OCI-LY1 (cell line): ENCODE data around the gene ALKBH2.

Experiments used
- CTCF ChIP-seq: fragments of 200-600 bp; sonication (generic), shearing (Covaris generic); IDR thresholded peaks from 2 replicates; pipeline ENCODE4 v1.5.1; 2017; ENCODE audit warnings: mild to moderate bottlenecking, antibody characterized with exemption, low read length, moderate library complexity, mixed read lengths
- EZH2 ChIP-seq: fragments of 200-600 bp; sonication (generic), shearing (Covaris generic); IDR thresholded peaks from 2 replicates; pipeline ENCODE4 v1.8.0; 2017; ENCODE audit warnings: borderline replicate concordance, mixed run types, mild to moderate bottlenecking, antibody characterized with exemption, low read length, moderate library complexity, mixed read lengths

DNA sequence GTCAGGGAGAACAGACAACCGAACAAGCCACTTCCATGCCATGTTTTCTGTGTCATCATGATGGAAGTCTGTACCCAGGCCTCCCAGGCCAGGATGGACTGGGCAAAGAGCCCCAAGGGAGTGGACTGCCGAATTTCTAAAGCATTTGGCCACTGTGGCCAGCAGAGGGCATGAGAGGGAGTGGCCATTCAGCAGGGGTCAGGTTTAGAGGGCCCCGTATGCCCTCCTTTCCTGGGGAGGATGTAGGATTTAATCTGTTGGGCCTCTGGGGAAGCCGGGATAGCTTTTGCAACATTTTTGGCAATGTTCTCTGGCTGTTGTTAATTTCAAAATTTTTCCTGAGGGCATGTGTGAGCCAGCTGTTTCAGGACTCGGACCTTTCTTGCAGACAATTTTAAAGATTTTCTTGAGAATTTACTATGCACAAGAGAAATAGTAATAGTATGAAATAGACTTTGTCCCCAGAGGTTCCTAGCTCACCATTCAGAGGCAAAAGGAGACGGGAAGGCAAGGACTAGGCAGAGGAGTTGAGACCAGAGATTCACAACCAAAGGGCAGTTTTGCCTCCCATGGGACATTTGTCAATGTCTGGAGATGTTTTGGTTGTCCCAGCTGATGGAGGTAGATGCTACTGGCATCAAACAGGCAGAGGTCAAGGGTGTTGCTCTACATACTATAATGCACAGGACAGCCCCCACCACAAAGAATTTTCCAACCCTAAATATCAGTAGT, 41.1 kb upstream of the ALKBH2 start:
- TF ChIP-seq CTCF (peak; percentile 9; the same call in 1 of the 2 replicates), EZH2 (no peak)
